ENCODE data around the gene DGKK.
"Not testable (repeated sequence)": the region's sequence is repeated elsewhere in the genome, so short reads cannot be mapped to it uniquely, and the experiment has no call there.

DGKK gene

DNA sequence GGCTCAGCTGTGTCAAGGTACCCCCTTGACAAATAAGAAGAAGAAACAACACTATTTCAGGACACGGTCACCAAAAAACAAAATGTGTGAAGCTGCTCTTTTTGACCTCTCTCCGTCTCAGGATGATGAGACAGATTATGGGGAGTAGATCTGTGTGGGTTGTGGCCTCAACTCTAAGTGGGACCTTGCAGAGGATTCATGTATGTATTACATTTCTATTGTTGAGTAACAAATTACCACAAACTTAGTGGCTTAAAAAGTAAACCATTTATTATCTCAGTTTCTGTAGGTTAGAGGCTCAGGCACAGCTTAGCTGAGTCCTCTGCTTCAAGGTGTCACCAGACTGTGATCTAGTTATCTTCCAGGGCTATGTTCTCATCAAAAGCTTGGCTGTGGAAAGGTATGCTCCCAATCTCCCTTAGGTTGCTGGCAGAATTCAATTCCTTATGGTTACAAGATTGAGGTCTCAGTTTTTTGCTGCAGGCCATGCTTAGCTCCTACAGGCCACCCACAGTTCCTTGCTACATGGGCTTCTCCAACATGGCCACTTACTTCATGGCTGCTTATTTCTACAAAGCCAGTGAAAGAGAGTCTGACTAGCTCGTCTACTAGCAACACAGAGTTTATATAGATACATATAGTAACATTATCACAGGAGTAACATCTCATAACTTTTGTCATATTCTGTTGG is 28.1 kb downstream of the DGKK start:
- no peak for DNase-seq
- in situ Hi-C loops (cut with HindIII; ENCODE audit: low pct_ligation_motif_present, low pct_unique_long_range_greater_than_20kb, low sequenced_read_pairs), result no loop called here

DNA sequence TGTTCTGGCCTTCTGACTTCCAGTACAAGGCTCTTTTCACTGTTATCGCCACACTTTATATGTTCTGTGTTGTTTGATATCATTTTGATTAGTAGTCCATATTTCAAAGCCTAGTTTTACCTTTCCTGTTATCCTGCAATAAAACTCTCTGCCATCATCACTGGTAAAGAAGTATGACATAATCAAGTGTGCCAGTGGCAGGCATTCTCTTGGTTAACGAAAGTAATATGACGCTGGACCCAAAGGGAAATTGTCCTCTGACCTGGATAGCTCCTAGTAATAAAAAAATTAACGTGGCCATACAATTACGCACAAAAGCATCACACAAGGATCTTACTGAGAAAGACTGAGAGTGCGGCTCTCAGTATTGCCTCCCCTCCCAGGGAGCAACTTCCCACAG is 33.8 kb downstream of the DGKK start:
- in situ Hi-C loops (cut with HindIII; ENCODE audit: low pct_ligation_motif_present, low pct_unique_long_range_greater_than_20kb, low sequenced_read_pairs), result no loop called here
- DNase-seq, result no peak

DNA sequence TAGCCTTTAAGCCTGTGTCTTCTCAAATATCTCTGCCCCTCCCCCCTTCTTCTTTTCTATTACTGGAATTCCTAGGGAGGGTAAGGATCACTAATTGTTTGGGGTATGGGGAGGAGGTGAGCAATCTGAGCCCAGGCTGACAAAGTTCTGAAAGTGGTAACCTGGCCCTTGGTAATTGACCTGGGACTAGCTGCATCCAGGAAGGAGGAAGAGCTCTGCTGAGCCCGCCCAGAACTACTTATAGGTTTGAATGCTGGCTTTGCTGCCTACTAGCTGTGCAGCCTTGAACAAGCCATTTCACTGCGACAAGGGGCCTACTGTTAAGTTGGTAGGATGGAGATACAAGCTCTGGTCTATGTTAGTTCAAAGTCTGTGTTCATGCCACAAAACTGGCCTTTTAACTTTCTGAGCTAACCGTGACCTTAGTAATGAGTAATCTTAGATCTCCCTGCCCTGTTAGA is 37.8 kb downstream of the DGKK start:
- no peak for DNase-seq
- in situ Hi-C loops (cut with HindIII; ENCODE audit: low pct_ligation_motif_present, low pct_unique_long_range_greater_than_20kb, low sequenced_read_pairs), result no loop called here

DNA sequence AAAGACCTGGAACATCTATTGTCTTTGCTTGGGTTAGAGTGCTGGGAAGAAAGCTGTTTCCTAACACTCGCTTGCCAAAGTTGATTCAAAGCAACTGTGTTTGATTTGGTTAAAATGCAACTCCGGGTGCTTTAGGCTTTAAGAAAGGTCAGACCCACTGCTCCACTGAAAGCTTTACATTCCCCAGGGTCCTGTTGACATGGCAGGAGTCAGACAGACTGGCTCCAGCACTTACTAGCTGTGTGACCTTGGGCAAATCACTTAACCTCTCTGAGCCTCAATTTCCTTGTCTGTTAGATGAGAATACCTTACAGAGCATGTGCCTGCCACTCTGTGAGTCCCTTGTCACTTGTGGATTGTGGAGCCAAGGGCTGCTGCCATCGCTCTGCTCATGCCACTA is 39.0 kb downstream of the DGKK start:
- no peak for DNase-seq
- in situ Hi-C loops (cut with HindIII; ENCODE audit: low pct_ligation_motif_present, low pct_unique_long_range_greater_than_20kb, low sequenced_read_pairs), result no loop called here

DNA sequence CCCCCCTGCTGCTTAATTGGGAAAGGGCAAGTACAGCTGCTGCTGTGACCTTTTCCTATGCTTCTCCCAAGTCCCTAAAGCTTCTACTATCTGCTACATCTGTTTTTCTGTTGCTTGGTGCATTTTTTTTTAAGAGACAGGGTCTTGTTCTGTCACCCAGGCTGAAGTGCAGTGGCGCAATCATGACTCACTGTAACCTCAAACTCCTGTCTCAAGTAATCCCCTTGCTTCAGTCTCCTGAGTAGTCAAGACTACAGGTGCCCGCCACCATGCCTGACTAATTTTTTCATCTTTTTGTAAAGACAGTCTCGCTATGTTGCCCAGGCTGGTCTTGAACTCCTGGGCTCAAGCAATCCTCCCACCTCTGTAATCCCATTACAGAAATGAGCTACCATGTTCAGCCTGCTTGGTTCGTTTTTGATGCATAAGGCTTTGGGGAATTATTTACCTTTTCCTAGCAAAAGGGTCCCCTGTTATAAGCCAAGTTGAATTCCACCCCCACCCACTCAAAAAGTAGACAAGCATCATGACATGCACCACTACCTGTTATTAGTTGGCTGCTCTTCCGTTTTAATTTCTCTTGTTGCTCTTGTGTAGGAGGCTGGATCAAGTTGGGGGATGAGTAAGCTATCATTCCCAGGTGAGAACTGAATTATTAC is 39.6 kb downstream of the DGKK start:
- in situ Hi-C loops (cut with HindIII; ENCODE audit: low pct_ligation_motif_present, low pct_unique_long_range_greater_than_20kb, low sequenced_read_pairs), result no loop called here
- no peak for DNase-seq

DNA sequence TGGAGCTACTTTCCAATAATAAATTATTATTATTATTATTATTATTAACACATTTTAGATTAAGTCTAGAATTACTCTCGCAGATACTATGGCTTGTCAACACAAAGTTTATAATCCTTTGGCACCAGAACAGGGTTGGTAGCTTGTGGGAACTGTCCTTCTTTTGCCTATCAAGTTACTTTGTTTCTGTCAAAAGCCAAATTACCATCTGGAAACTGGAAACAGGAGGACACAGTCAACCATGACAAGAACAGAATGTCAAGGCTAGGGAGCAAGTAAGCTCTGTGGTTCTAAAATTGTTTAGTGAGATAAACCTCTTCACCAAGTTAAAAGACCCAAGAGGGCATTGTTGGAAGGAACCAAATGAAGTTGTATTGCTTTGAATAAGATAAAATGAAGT is 42.5 kb downstream of the DGKK start:
- no peak for DNase-seq
- in situ Hi-C loops (cut with HindIII; ENCODE audit: low pct_ligation_motif_present, low pct_unique_long_range_greater_than_20kb, low sequenced_read_pairs), result no loop called here

DNA sequence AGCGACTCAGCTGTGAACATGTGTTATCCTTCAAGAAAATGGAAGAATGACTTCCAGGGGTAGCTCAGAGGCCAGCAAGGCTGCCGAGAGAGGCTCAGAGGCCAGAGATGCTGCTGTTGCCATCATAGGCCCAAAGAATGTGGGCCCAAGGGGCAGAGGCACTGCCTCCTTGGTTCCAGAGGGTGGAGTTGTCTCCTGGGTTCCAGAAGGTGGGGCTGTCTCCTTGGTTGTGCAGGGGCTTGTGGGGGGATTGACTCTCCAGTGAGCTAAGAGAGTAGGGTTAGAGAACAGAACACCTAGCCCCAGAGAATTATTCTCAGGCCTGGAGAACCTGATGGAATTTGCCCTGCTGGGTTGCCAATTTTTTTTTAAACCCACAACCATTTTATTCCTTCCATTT is 62.6 kb downstream of the DGKK start:
- DNase-seq, result no peak
- in situ Hi-C loops (cut with HindIII; ENCODE audit: low pct_ligation_motif_present, low pct_unique_long_range_greater_than_20kb, low sequenced_read_pairs), result no loop called here

DNA sequence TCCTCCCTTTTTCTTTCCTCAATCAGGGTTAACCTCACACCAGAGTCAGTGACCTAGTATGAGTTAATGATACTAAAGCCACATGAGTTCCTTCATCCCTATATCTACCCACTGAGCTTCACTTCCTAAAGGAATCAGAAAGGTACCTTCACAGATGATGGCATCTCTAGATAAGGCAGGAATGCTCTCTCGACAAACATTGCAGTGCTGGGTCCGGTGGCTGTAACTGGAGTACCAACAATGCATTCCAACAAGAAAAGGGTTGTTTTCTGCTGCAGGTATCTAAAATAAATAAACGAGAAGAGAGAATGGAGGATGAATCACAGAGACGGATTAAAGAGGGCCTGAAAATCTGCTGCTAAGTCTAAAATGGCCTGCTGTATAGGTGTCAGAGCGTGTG is 66.7 kb downstream of the DGKK start:
- DNase-seq, result no peak
- in situ Hi-C loops (cut with HindIII; ENCODE audit: low pct_ligation_motif_present, low pct_unique_long_range_greater_than_20kb, low sequenced_read_pairs), result no loop called here

DNA sequence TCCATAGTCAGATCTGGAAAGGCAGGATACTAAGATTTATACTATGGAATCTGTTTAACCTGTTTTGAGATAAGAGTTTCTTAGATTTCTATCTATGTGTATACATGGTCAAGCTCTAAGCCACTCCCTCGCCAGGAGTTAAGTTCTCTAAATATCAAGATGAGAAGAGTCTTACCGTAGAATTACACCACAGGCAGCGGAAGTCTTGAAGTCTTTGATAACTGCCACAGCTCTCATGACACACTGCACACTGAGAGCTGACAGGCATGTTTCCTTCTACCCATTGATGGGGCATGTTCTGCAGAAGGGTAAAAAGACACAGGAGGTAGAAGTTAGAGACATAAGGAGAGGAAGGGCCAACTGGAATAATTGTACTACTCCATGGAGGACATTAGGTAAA is 67.7 kb downstream of the DGKK start:
- DNase-seq, result no peak
- in situ Hi-C loops (cut with HindIII; ENCODE audit: low pct_ligation_motif_present, low pct_unique_long_range_greater_than_20kb, low sequenced_read_pairs), result no loop called here

DNA sequence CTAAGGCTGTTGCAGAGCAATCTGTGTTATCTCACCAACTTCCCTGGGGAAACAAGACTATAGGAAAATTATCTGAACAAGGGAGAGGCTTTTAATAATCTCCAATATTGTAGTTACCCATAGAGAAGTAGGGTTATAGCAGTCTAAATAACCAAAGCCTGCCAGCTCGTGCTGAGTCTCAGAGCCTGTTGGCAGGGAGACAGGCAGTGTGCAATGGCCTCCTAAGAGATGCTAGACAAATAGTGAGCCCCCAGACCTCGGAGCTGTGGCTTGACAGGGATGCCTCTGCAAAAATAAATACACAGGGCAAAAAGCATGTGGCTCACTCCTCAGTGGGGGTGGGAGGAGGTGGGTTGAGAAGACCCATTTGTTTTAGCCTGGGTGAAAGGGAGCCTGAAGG is 76.7 kb downstream of the DGKK start:
- in situ Hi-C loops (cut with HindIII; ENCODE audit: low pct_ligation_motif_present, low pct_unique_long_range_greater_than_20kb, low sequenced_read_pairs), result no loop called here
- no peak for DNase-seq

DNA sequence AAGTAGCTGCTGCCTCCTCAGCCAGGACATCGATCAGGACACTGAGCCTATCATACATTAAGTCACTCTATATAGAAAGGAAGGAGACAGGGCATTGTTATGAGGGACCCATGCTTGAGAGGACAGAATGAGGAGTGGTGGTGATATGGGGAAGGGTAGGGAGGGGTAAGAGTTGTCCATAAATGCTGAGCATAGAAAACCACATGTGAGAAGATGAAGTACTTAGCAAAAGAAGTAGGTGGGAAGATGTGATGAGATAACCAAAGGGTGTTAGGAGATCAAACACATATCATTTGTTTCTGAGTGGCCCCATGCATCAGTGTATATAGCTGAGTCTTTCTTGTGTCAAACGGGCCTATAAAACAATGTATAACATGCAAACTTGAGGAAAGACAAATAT is 84.1 kb downstream of the DGKK start:
- no peak for DNase-seq
- in situ Hi-C loops (cut with HindIII; ENCODE audit: low pct_ligation_motif_present, low pct_unique_long_range_greater_than_20kb, low sequenced_read_pairs), result no loop called here

DNA sequence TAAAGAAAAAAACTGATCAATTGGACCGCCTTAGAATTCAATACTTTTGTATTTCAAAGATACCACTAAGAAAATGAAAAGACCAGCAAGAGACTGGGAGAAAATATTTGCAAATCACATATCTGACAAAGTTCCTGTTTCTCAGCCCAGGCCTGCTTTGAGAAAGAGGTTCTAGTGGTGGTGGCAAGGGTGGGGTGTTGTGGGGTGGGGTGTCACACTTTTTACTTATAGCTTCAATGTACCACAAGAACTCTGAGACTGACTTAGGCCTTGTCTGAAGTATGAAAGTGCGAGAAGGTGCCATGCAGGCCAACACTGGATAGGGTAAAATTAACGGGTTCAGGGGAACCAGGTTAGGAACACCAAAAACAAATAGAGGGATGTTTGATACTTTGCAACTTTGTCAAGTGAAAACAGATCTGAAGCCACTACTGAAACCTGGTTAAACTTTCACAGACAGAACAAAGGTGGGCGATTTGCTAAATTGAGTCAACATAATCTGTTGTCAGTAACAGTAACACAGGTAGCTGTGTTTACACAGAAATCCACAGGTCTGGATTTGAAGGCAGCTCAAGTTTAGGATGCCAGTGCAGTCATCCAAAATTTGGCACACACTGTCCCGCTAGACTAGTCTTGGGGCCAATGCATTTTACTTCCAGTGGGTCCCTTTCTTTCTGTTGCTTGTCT is 88.8 kb downstream of the DGKK start:
- no peak for DNase-seq
- in situ Hi-C loops (cut with HindIII; ENCODE audit: low pct_ligation_motif_present, low pct_unique_long_range_greater_than_20kb, low sequenced_read_pairs), result no loop called here

DNA sequence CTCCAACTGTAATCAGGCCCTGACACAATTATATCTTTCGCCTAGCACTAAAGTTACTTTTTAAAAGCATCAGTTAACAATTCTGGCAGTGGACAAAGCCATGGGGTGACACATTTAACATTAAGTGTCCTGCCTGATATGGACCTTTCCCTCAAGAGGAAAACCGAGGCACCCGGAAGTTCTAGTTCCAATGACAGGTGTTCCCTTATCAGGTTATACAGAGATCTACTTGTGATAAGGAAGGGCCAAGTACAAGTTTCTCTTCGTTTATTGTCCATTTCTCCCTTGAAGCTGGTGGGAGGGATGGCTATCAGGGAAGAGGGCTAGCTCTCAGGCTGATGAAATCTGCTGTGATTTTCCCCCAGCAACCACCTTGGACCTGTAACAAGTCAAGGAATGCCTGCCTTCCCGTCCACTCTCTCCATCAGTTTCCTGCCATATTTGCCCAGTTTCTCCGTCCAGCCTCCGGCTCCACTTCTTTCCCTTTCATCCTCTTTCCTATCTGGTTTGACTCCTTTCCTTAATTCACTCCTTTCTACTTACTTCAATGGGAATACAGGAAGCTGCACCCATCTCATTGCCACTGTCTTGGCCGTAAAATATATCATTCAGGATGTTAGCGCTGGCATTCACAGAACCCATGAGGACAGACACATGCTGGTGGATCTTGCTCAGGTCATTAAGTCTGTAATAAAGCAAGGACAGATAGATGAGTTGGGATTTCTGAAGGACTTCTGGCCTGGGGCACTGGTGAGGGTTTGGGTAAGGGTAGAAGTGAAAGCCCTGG is 95.0 kb downstream of the DGKK start:
- in situ Hi-C loops (cut with HindIII; ENCODE audit: low pct_ligation_motif_present, low pct_unique_long_range_greater_than_20kb, low sequenced_read_pairs), result no loop called here
- no peak for DNase-seq

DNA sequence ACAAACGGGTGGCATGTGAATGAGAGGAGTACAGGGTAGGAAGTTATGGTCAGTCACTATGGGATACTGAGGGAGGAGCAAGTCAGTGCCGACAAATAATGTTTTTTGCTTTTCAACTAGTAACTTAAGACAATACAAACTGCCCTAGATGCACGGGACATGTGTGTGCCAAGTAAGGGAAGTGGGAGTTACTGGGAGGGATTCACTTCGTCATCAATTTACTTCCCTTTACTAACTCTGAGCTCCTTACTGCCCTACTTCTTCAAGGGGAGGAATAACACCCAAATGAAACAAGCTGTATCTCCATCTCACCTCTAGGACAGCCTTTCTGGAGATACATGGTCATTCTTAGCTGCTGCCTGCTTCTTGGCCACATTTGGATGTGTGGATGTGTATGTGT is 97.7 kb downstream of the DGKK start:
- no peak for DNase-seq
- in situ Hi-C loops (cut with HindIII; ENCODE audit: low pct_ligation_motif_present, low pct_unique_long_range_greater_than_20kb, low sequenced_read_pairs), result no loop called here

DNA sequence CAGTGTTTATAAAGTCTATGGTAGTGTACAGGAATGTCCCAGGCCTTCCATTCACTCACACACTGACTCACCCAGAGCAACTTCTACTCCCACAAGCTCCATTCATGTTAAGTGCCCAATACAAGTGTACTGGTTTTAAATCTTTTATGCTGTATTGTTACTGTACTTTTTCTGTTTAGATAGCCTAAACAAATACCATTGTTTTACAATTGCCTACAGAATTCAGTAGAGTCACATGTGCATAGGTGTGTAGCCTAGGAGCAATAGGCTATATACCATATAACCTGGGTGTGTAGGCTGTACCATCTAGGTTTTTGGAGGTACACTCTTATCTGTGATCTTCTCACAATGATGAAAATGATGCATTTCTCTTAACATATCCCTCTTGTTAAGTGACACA is 126.7 kb downstream of the DGKK start:
- in situ Hi-C loops (cut with HindIII; ENCODE audit: low pct_ligation_motif_present, low pct_unique_long_range_greater_than_20kb, low sequenced_read_pairs), result no loop called here
- no peak for DNase-seq

DNA sequence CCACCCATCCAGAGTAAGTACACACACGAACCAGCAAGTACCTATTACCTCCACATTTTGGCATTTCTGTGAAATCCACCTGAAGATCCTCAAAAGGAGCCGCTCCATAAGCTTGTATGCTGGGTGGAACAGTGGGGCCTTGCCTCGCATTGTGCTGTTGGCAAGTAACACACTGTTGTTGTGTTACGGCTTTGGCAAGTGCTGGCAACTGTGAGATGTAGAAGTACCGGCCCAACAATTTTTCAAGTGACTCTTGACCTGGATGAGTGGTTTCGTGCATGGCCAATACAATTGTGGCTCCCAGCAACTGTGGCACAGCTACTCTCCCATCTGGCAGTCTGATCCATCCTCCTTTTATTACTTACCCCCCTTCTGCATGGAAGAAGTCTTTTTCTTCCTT is 137.3 kb downstream of the DGKK start:
- in situ Hi-C loops (cut with HindIII; ENCODE audit: low pct_ligation_motif_present, low pct_unique_long_range_greater_than_20kb, low sequenced_read_pairs), result no loop called here
- no peak for DNase-seq

DNA sequence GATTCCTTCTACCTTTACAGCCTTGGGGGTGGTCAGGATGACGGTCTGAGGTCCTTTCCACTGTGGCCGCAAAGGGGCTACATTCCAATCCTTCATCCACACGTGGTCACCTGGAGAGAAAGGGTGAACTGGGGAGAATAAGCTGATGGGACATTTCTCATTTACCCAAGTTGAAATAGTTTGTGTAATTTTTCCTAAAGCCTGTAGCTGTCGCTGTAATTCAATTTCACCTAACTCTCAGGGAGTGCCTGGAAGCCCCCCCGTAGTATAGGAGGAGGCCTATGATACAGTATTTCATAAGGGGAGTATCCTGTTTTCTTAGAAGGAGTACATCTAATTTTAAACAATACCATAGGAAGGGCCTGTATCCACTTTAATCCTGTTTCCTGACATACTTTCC is 138.0 kb downstream of the DGKK start:
- in situ Hi-C loops (cut with HindIII; ENCODE audit: low pct_ligation_motif_present, low pct_unique_long_range_greater_than_20kb, low sequenced_read_pairs); DNase-seq: not testable (repeated sequence)

DNA sequence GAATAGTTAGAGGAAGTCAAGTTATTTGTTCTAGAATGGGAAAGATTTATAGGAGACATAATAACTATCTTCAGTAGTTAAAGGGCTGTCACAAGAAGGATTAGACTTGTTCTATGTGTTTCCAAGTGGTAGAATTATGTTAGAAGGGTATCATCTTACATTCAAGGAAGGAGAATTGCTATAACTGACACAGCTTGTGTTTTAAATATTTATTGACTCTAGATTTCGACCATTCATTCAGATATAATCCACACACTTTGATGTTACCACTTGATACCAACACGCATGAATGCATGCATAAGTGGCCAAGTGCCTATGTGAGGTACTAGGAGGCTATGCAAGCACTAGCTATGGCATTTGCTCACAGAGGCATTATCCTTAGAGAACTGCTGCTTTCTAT is 143.4 kb downstream of the DGKK start:
- in situ Hi-C loops (cut with HindIII; ENCODE audit: low pct_ligation_motif_present, low pct_unique_long_range_greater_than_20kb, low sequenced_read_pairs), result no loop called here
- no peak for DNase-seq
